ENCODE data around the gene LRRTM4.

- TF ChIP-seq CTCF (IDR thresholded peaks at IDR 0.05) (no peak), POLR2A (IDR thresholded peaks at IDR 0.05) (no peak)
These were observed 124.4 kb downstream of the LRRTM4 start for GRCh38 chr2:77397763-77398162.
